Right lobe of liver (tissue), 4 donors: Measurements from ENCODE around the gene ANO6.

Experiments
- POLR2A ChIP-seq: fragments of 450-650 bp; IDR thresholded peaks from one replicate; pipeline ENCODE4 v1.6.1; 2017; ENCODE audit warnings: antibody characterized with exemption, mild to moderate bottlenecking
- TF ChIP-seq, protein P1 (sequence below), 4 donors: fragments of 200-600 bp in 3 of 4; fragments of 450-650 bp in 1 of 4; IDR thresholded peaks; one replicate each; pipeline versions ENCODE4 v1.5.1 to v1.8.0; 2016 to 2022; ENCODE audit warnings: antibody characterized with exemption in 4 of 4, mild to moderate bottlenecking in 2 of 4
- donor health status: DM: no; HTN: no; CAD: no.
- donor health status: DM: no; HTN: no; CAD: no.
- donor health status: DM: no; HTN: yes; CAD: no.

GRCh38 chr12:45242180-45242579, 26.3 kb downstream of the ANO6 start:
- TF ChIP-seq, protein P1, sequence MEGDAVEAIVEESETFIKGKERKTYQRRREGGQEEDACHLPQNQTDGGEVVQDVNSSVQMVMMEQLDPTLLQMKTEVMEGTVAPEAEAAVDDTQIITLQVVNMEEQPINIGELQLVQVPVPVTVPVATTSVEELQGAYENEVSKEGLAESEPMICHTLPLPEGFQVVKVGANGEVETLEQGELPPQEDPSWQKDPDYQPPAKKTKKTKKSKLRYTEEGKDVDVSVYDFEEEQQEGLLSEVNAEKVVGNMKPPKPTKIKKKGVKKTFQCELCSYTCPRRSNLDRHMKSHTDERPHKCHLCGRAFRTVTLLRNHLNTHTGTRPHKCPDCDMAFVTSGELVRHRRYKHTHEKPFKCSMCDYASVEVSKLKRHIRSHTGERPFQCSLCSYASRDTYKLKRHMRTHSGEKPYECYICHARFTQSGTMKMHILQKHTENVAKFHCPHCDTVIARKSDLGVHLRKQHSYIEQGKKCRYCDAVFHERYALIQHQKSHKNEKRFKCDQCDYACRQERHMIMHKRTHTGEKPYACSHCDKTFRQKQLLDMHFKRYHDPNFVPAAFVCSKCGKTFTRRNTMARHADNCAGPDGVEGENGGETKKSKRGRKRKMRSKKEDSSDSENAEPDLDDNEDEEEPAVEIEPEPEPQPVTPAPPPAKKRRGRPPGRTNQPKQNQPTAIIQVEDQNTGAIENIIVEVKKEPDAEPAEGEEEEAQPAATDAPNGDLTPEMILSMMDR (IDR thresholded peaks at IDR 0.05) = no peak
- TF ChIP-seq POLR2A = no peak
